Activated CD4-positive, alpha-beta T cell treated with anti-CD3 and anti-CD28 coated beads, Interleukin-2, amount 10 ng/mL, durations not matched to agents 7 days and 5 days (primary cell): ENCODE measurements around the gene ATP8B4. TPM values are rescaled to one million over a fixed set of nuclear protein-coding genes. Genes with fewer than 3 reads are reported as not detected.

ENCODE experiments used
- CTCF ChIA-PET: fragments of 350-600 bp; sonication (Branson Sonifier 250); formaldehyde crosslinking; loops from one replicate; lab custom pipeline; 2021; ENCODE audit warnings: antibody characterized with exemption; lab: Charles Lee
- POLR2A ChIA-PET: fragments of 350-600 bp; sonication (Branson Sonifier 250); formaldehyde crosslinking; loops from one replicate; lab custom pipeline; 2021; ENCODE audit warnings: antibody characterized with exemption; lab: Charles Lee
- DNase-seq: peaks from one replicate; pipeline ENCODE4 v3.0.0-alpha.2; 2020
- H3K27ac Mint-ChIP-seq: one replicate; pipeline ENCODE4 v1.8.0; 2021; ENCODE audit warnings: mild to moderate bottlenecking, moderate library complexity, mixed read lengths
- H3K27me3 Mint-ChIP-seq: one replicate; pipeline ENCODE4 v1.8.0; 2021; ENCODE audit warnings: mixed read lengths
- H3K36me3 Mint-ChIP-seq: one replicate; pipeline ENCODE4 v1.8.0; 2021; ENCODE audit warnings: low read depth, mixed read lengths
- H3K4me1 Mint-ChIP-seq: one replicate; pipeline ENCODE4 v1.8.0; 2021; ENCODE audit warnings: mixed read lengths
- H3K4me3 Mint-ChIP-seq: one replicate; pipeline ENCODE4 v1.8.0; 2021; ENCODE audit warnings: mild to moderate bottlenecking, moderate library complexity, mixed read lengths
- H3K9me3 Mint-ChIP-seq: one replicate; pipeline ENCODE4 v1.8.0; 2021; ENCODE audit warnings: mixed read lengths
- total RNA-seq, 2 experiments: library from RNA; stranded (reverse); gene quantifications; one replicate each; pipeline ENCODE4 v1.2.3, GENCODE V29; 2021

Gene ATP8B4
- total RNA-seq, 2 experiments from 2014 or later: 6.8 TPM

DNA sequence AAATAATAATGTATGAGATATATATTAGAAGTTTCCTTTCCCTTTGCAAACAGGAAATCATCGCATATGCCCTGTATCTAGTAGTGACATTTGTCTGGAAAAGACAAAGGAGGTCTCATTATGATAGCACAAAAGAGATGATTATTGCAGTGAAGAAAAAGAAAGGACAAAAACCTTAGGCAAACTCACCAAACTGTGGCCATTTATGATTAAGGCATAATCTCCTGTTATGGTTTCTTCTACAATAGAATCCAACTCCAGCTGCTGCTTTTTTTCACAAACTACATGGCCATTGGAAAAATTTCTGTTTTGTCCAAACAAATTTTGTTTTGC lies 218.2 kb downstream of the ATP8B4 start:
- CTCF ChIA-PET: no interaction called here
- no peak for DNase-seq
- H3K4me3 Mint-ChIP-seq: no peak overlapping the region
- no peaks in the 10 kb centered on the region for H3K9me3 Mint-ChIP-seq
- no peaks in the 10 kb centered on the region for H3K4me1 Mint-ChIP-seq
- no peaks in the 10 kb centered on the region for H3K27me3 Mint-ChIP-seq
- POLR2A ChIA-PET: no interaction called here
- no peak overlapping the region for H3K27ac Mint-ChIP-seq
- H3K36me3 Mint-ChIP-seq: no peaks in the 10 kb centered on the region

- Mint-ChIP-seq H3K4me3 (no peak overlapping the region), H3K4me1 (no peaks in the 10 kb centered on the region), H3K27me3 (no peaks in the 10 kb centered on the region), H3K36me3 (no peaks in the 10 kb centered on the region), H3K9me3 (no peaks in the 10 kb centered on the region), H3K27ac (no peak overlapping the region)
- CTCF ChIA-PET: interaction anchor here (0.6 kb wide), 1 partner anchor 359 kb away, joined by 3 read pairs; no protein-coding TSS in a partner anchor
- DNase-seq: no peak
- POLR2A ChIA-PET: no interaction called here
Measured at GRCh38 chr15:49900006-49900902, 218.8 kb downstream of the ATP8B4 start.

- DNase-seq: no peak
- Mint-ChIP-seq H3K27ac (no peak overlapping the region), H3K36me3 (peaks cover 2% of the 10 kb centered on the region), H3K27me3 (no peaks in the 10 kb centered on the region), H3K4me3 (no peak overlapping the region), H3K4me1 (no peaks in the 10 kb centered on the region), H3K9me3 (no peaks in the 10 kb centered on the region)
- CTCF ChIA-PET: no interaction called here
- POLR2A ChIA-PET: no interaction called here
Measured at GRCh38 chr15:49898575-49899283, 220.3 kb downstream of the ATP8B4 start.

DNA sequence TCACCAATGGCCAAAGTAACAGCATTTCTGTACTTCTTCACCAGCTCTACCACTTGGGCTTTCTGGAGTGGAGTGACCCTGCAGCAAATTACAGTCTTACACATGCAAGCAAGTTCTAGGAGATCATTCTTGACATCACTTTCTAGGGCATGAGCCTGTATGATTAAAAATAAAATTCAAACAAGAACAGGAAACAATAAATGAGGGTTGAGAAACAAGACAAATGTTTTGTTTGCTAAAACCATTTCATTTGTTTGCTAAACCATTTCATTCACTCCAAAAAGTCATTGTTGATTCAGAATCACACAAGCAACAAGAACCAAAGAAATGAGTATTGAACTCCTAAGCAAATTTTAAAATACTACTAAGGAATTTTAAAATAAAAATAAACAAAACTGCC lies 220.9 kb downstream of the ATP8B4 start:
- ChIA-PET CTCF (no interaction called here), POLR2A (no interaction called here)
- H3K27me3 Mint-ChIP-seq: no peaks in the 10 kb centered on the region
- no peak overlapping the region for H3K4me3 Mint-ChIP-seq
- H3K4me1 Mint-ChIP-seq: no peaks in the 10 kb centered on the region
- H3K9me3 Mint-ChIP-seq: no peaks in the 10 kb centered on the region
- peaks cover 2% of the 10 kb centered on the region for H3K36me3 Mint-ChIP-seq
- DNase-seq: no peak
- H3K27ac Mint-ChIP-seq: no peak overlapping the region

- H3K36me3 Mint-ChIP-seq: peaks cover 2% of the 10 kb centered on the region
- no peaks in the 10 kb centered on the region for H3K4me1 Mint-ChIP-seq
- no peak for DNase-seq
- POLR2A ChIA-PET: no interaction called here
- CTCF ChIA-PET: no interaction called here
- no peaks in the 10 kb centered on the region for H3K27me3 Mint-ChIP-seq
- no peak overlapping the region for H3K4me3 Mint-ChIP-seq
- no peak overlapping the region for H3K27ac Mint-ChIP-seq
- no peaks in the 10 kb centered on the region for H3K9me3 Mint-ChIP-seq
Measured at GRCh38 chr15:49895347-49896223, 223.4 kb downstream of the ATP8B4 start.

DNA sequence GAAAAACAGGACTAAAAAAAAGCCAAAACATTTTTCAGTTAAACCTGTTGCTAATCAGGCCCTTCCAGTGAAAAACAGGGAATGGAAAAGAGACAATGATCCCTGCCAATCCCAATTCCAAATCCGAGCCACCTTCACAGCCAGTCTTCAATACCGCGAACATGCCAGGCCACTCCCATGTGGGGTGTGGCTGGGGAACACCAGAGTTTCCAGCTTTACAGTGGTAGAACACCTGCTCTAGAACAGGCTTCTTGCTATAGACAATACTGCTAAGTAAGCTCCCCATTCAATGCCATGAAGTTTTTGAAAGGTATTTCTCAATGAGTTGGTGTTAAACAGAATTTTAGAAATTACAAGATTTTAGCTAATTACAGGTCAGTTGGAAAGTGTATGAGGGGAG lies 228.3 kb downstream of the ATP8B4 start:
- ChIA-PET CTCF (no interaction called here), POLR2A (no interaction called here)
- H3K9me3 Mint-ChIP-seq: no peaks in the 10 kb centered on the region
- H3K36me3 Mint-ChIP-seq: peaks cover 2% of the 10 kb centered on the region
- H3K27me3 Mint-ChIP-seq: no peaks in the 10 kb centered on the region
- DNase-seq: no peak
- H3K4me3 Mint-ChIP-seq: no peak overlapping the region
- no peaks in the 10 kb centered on the region for H3K4me1 Mint-ChIP-seq
- H3K27ac Mint-ChIP-seq: no peak overlapping the region

GRCh38 chr15:49889536-49889935 lies 229.5 kb downstream of the ATP8B4 start:
- Mint-ChIP-seq H3K27me3 (no peaks in the 10 kb centered on the region), H3K4me1 (no peaks in the 10 kb centered on the region), H3K9me3 (no peaks in the 10 kb centered on the region), H3K36me3 (no peaks in the 10 kb centered on the region), H3K27ac (no peak overlapping the region), H3K4me3 (no peak overlapping the region)
- POLR2A ChIA-PET: no interaction called here
- no peak for DNase-seq
- CTCF ChIA-PET: no interaction called here

DNA sequence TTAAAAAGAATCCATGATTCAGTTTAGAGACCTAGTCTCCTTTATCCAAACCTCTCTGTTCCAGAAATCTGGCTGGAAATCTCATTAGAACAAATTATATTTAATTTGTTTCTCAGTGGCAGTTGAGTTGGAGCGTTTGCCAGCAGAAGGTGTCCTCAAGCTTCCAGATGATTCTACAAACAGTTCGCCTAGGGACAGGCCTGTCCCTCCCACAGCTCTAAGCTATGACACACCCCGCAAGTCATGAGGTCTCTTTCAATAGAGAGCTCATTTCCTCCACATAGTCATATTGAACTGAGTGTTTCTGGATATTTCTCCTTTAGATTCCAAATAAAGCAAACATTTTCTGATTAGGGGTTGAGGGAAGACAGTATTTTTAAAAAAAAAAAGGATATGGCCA lies 230.3 kb downstream of the ATP8B4 start:
- no peak for DNase-seq
- Mint-ChIP-seq H3K27me3 (no peaks in the 10 kb centered on the region), H3K36me3 (no peaks in the 10 kb centered on the region), H3K9me3 (no peaks in the 10 kb centered on the region), H3K27ac (no peak overlapping the region), H3K4me1 (no peaks in the 10 kb centered on the region), H3K4me3 (no peak overlapping the region)
- ChIA-PET CTCF (no interaction called here), POLR2A (no interaction called here)

GRCh38 chr15:49888323-49888693 lies 230.7 kb downstream of the ATP8B4 start:
- POLR2A ChIA-PET: no interaction called here
- Mint-ChIP-seq H3K9me3 (no peaks in the 10 kb centered on the region), H3K27me3 (no peaks in the 10 kb centered on the region), H3K27ac (no peak overlapping the region), H3K4me1 (no peaks in the 10 kb centered on the region), H3K36me3 (no peaks in the 10 kb centered on the region), H3K4me3 (no peak overlapping the region)
- CTCF ChIA-PET: no interaction called here
- DNase-seq: no peak

DNA sequence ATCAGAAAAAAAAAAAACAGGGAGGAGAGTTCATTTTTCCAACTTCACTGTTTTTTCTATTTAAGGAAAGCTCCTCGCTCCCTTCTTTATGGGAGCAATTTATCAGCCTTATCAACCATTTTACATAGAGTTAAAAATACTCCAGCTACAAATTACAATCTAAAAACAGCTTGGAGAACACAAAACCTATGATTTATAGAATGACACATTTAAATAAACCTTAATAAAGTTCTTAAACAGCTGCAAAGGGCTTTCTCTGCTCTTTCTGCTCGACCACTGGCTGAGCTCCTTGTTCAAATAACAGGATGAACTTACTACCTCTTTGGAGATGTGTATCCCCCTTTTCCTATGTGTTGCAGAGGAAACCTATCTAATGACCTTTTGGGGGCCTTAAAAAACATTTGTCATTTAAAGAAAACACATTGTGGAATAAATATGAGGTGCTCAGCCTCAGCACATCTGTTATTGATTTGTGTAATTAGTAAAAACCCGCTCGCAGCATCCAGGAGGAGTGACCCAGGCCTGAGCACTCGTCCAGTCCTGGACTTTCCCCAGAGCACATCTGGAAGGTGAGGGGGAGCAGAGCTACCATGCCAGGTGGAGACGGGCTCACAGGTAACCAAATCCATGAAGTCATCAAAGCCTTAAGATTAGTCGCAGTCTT lies 231.2 kb downstream of the ATP8B4 start:
- Mint-ChIP-seq H3K36me3 (no peaks in the 10 kb centered on the region), H3K4me1 (no peaks in the 10 kb centered on the region), H3K9me3 (no peaks in the 10 kb centered on the region), H3K4me3 (no peak overlapping the region), H3K27me3 (no peaks in the 10 kb centered on the region), H3K27ac (no peak overlapping the region)
- no peak for DNase-seq
- CTCF ChIA-PET: no interaction called here
- POLR2A ChIA-PET: no interaction called here

DNA sequence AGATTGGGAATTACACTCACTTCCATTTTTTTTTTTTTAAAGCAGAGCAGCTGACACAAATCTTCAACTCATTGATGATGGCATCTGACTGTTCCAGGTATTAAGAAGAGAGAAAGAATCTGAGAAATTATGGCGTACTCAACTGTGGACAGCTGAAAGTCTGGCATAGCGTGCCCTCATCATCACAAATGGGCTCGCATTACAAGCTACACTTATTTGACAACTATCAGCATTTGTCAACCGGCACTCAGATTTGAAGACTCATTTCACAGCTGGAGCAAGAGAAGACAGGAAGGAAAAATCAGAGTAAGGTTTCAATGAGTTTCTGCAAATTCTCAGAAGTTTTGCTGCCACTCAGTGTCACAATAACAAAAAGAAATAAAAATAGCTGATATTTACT lies 235.9 kb downstream of the ATP8B4 start:
- Mint-ChIP-seq H3K9me3 (no peaks in the 10 kb centered on the region), H3K36me3 (no peaks in the 10 kb centered on the region), H3K4me1 (no peaks in the 10 kb centered on the region), H3K4me3 (no peak overlapping the region), H3K27me3 (no peaks in the 10 kb centered on the region), H3K27ac (no peak overlapping the region)
- no peak for DNase-seq
- ChIA-PET CTCF (interaction anchor here (1.0 to 1.3 kb wide), 2 partner anchors 14 to 120 kb away, joined by 3 read pairs; no protein-coding TSS in a partner anchor), POLR2A (no interaction called here)

DNA sequence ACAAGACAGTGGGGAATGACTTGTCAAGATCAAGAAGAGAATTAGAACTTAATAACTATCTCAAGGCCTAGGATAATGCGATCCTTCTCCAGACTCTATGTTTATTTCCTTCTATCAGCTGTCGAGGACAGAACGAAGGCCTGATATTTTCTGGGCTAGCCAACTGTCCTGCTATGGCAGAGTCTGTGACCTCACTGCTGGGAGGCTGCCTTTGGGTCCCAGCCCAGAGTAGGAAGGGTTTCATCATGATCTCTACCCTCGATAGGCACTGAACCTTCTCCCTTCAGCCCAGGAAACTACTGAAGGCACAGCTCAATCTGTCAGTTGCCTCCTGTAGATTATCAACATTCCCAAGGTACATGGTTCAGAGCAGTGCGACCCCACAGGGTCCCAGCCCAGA lies 237.2 kb downstream of the ATP8B4 start:
- H3K36me3 Mint-ChIP-seq: no peaks in the 10 kb centered on the region
- H3K27me3 Mint-ChIP-seq: no peaks in the 10 kb centered on the region
- no peak overlapping the region for H3K27ac Mint-ChIP-seq
- ChIA-PET POLR2A (no interaction called here), CTCF (no interaction called here)
- DNase-seq: no peak
- no peaks in the 10 kb centered on the region for H3K9me3 Mint-ChIP-seq
- no peaks in the 10 kb centered on the region for H3K4me1 Mint-ChIP-seq
- H3K4me3 Mint-ChIP-seq: no peak overlapping the region
